Memory B cell (primary cell): ENCODE results near the gene BLOC1S1.

Experiments used
- ATAC-seq: fragments of 150-1000 bp; cut with Tn5 transposase; 2 replicates; pipeline ENCODE4 v1.10.0; 2021; ENCODE audit warnings: low read depth, mild to moderate bottlenecking, moderate library complexity
- DNase-seq, 2 donors: peaks; one replicate each; pipeline ENCODE4 v3.0.0; 2022; ENCODE audit warnings: low spot score in 2 of 2
- H3K27ac Mint-ChIP-seq: one replicate; pipeline ENCODE4 v1.8.0; 2022; ENCODE audit warnings: mild to moderate bottlenecking, moderate library complexity, mixed read lengths
- H3K27me3 Mint-ChIP-seq: one replicate; pipeline ENCODE4 v1.8.0; 2022; ENCODE audit warnings: mixed read lengths
- H3K36me3 Mint-ChIP-seq: one replicate; pipeline ENCODE4 v1.8.0; 2022; ENCODE audit warnings: mild to moderate bottlenecking, mixed read lengths
- H3K4me1 Mint-ChIP-seq: one replicate; pipeline ENCODE4 v1.8.0; 2022; ENCODE audit warnings: mixed read lengths
- H3K4me3 Mint-ChIP-seq: one replicate; pipeline ENCODE4 v1.8.0; 2022; ENCODE audit warnings: mild to moderate bottlenecking, moderate library complexity, mixed read lengths
- H3K9me3 Mint-ChIP-seq: one replicate; pipeline ENCODE4 v1.8.0; 2022; ENCODE audit warnings: mixed read lengths

The BLOC1S1 gene

DNA sequence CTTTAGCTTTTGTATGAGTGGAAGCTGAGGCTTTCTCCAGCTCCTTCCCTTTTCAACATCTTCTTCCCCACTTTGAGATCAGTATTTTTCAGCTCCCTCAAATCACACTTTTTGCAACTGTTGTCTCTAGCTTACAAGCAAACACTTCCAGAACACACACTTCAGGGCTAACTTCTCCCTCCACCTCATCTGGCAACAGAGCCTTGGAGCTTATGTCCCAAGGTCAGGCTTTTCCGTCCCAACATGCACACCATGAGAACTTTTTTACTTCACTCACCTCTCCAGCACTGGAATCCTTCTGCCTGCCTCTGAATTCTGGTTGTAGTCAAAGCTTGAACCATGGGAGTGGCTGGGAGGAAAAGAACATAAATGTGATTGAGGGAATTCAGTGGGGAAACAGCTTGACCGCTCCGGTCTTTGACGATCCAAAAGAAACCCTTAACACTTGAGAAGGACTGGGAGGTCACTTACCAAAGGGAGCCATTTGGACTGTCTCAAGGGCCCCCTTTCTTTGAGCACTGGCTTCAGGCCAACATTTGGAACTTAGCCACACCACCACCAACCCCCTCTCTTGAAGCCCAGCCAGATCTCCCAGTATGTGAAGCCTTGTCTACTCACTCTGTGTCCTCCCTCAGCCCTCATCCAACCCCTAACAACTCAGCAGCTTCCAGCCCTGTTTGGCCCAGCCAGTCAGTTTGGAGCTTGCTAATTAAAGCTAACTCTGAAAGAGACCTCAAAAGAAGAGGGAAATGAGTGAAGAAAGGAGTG is 3.9 kb upstream of the BLOC1S1 start:
- Mint-ChIP-seq H3K4me1 (peaks cover 23% of the 10 kb centered on the region), H3K27ac (no peak overlapping the region), H3K27me3 (peaks cover 7% of the 10 kb centered on the region), H3K4me3 (no peak overlapping the region), H3K9me3 (no peaks in the 10 kb centered on the region), H3K36me3 (no peaks in the 10 kb centered on the region)
- DNase-seq: no peak
- no peak for ATAC-seq

DNA sequence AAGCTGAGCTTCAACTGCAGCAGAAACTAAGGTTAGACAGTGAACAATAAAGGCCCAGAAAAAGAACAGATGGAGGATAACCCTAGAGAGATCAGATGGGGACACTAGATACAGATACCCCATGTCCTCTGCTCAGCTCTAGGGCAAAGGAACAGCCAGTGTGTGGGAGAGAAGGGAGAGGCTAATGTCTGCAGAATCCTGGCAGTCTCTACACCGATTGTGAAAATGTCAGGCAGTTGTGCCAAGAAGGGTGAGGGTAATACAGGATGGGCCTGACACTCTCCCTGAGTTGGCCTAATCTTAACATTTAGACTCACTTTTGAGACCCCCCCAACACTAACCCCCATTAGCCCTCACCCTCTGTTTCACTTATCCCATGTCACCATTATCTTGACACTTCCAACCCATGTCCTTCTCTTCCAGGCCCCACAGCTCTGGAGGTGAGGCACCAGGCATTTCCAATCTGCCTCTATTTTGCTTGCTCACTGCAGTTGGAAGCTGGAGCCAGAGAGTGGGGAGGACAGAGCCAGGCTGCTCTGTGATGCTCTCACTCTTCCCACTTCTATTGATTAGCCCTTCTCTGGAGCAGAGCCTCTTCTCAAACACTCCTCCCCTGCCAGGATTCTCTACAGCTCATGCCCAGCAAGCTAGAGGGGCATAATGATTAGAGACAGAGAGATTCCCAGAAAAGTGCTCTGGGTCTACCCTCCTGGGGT is 3.0 kb upstream of the BLOC1S1 start:
- Mint-ChIP-seq H3K4me1 (peaks cover 29% of the 10 kb centered on the region), H3K36me3 (no peaks in the 10 kb centered on the region), H3K4me3 (no peak overlapping the region), H3K27ac (no peak overlapping the region), H3K27me3 (peaks cover 7% of the 10 kb centered on the region), H3K9me3 (no peaks in the 10 kb centered on the region)
- ATAC-seq (no peak), DNase-seq (no peak)

DNA sequence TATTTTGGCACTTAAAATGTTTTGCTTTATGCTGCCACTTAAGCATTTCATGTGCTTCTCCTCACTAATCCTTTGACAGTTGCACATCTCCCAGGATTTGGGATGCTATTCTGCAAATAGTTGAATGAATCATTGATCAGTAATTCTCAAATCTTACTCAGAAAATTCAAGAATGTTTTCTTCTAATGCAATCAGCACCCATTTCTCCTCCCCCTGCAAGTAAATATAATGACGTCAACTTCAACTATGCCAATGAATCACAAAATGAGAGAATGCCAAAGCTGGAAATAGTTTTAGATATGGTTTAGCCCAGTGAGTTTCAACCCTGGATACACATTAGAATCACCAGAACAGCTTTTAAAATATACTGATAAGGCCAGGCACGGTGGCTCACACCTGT is 2.1 kb upstream of the BLOC1S1 start:
- H3K4me3 Mint-ChIP-seq: no peak overlapping the region
- H3K4me1 Mint-ChIP-seq: peaks cover 31% of the 10 kb centered on the region
- H3K36me3 Mint-ChIP-seq: no peaks in the 10 kb centered on the region
- no peak for DNase-seq
- no peaks in the 10 kb centered on the region for H3K9me3 Mint-ChIP-seq
- H3K27me3 Mint-ChIP-seq: peaks cover 1% of the 10 kb centered on the region
- ATAC-seq: no peak
- no peak overlapping the region for H3K27ac Mint-ChIP-seq

DNA sequence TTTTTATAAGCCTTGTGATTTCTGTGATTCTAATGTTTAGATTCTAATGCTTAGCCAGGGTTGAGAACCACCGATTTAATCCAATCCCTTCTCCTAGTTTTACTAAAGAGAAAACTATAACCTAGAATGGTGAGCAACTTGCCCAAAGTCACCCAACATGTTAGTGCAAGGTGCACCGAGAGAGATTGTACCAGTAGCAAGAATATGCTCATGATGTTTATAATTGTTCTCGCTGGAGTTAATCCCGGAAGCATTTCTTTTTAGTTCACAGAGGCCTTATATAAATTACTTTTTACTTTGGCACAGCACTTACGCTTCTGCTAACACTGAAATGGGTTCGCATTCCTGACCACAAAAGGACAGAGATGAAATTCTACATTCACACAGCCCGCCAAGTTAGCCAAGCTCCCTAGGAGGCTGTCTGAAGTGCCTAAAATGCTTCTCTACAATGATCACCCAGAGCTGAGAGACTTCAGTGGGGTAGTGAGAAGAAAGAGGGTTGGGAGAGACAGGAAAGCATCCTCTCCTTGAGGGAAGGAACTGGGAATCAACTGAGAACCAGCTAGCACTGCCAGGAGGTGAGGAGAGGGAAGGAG is 579 bp upstream of the BLOC1S1 start:
- Mint-ChIP-seq H3K27me3 (no peaks in the 10 kb centered on the region), H3K27ac (peak overlapping the region; percentile 91), H3K4me1 (peaks cover 27% of the 10 kb centered on the region), H3K9me3 (no peaks in the 10 kb centered on the region), H3K4me3 (peak overlapping the region; percentile 92), H3K36me3 (no peaks in the 10 kb centered on the region)
- DNase-seq (no peak), ATAC-seq (no peak)

DNA sequence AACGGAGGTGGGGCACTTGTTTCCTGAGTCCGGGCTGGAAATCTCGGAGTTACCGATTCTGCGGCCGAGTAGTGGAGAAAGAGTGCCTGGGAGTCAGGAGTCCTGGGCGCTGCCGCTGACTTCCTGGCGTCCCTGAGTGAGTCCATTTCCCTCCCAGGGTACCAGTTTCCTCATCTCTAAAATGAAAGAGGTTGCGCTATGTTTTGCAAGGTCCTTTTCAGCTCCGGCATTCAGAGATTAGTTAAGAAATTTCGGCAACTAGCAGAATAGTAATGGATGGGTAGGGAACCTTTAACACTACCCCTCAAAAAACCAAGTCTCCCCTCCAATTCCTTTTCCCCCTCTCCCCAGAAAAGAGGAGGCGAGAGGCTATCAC is 724 bp downstream of the BLOC1S1 start:
- H3K27me3 Mint-ChIP-seq: no peaks in the 10 kb centered on the region
- DNase-seq (no peak), ATAC-seq (no peak)
- peak overlapping the region; percentile 91 for H3K27ac Mint-ChIP-seq
- H3K4me3 Mint-ChIP-seq: peak overlapping the region; percentile 92
- no peaks in the 10 kb centered on the region for H3K36me3 Mint-ChIP-seq
- H3K4me1 Mint-ChIP-seq: peaks cover 27% of the 10 kb centered on the region
- H3K9me3 Mint-ChIP-seq: no peaks in the 10 kb centered on the region

DNA sequence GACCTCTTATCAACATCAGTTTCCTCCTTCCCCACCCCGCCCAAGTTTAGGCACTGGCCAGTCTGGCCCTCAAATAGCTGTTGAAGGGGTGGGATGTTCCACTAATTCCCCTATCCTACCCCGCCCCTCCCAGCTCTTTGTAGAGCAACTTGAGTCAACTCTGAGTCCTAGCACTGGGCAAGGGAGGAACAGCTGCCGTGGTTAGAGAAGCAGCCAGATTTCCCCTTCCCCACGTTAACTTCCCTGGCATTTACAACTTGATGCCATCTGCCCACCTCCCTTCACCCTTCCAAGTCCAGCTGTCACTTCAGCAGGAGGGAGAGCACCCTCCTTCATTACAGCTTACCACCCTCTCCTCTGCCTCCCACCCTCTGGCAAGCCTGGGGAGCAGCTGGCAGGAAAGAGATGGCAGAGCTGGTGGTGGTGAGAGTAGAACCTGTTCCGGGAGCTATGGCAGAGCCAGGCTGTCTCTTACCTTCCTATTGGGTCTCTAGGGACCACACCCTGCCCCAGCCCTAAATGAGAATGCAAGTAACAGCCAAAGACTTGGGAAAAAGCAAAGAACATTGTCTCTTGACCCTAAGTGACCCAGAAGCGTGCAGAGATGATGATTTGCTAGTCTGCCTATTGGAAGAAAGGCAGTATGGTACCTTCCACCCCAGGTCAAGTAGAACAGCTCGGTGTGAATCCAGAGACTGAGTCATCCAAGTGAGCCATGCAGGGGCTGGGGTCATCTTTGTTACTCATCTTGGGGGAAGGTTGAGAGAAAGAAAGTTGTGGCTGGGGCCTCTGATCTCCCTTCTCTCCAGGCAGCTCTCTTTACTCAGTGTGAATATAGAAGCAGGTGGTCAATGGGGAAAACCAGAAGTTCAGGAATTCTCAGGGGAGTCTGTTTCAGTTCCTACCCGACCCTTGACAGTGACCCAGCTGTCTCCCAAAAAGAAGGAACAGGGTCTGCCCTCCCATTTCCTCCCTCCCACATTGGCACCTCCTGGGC is 1.5 kb downstream of the BLOC1S1 start:
- no peak for DNase-seq

DNA sequence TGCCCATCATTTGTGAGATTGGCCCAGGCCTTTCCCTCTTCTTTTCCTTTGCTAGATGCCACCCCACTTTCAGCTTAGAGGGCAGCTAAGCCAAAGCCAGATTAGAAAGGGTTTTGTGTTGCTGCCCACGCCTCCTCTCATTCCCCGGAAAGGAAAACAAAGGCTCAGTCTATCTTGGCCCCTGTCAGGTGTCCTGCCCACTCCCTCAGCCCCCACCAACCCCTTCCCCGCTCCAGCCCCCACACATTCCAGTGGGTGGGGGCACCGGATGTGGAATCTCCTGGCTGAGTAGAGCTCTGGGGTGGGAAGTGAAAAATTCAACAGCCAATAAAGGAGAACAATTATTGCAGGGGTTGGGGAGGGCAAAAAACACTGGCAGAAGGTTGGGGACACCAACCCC is 2.2 kb downstream of the BLOC1S1 start:
- no peak for ATAC-seq
- Mint-ChIP-seq H3K9me3 (no peaks in the 10 kb centered on the region), H3K27me3 (no peaks in the 10 kb centered on the region), H3K4me3 (no peak overlapping the region), H3K27ac (no peak overlapping the region), H3K36me3 (no peaks in the 10 kb centered on the region), H3K4me1 (peaks cover 27% of the 10 kb centered on the region)
- DNase-seq: no peak

More for the DNA sequence above, 1.5 kb downstream of the BLOC1S1 start:
- H3K36me3 Mint-ChIP-seq: no peaks in the 10 kb centered on the region
- peak overlapping the region; percentile 91 for H3K27ac Mint-ChIP-seq
- H3K4me3 Mint-ChIP-seq: peak overlapping the region; percentile 92
- no peak for ATAC-seq
- no peaks in the 10 kb centered on the region for H3K27me3 Mint-ChIP-seq
- H3K4me1 Mint-ChIP-seq: peaks cover 27% of the 10 kb centered on the region
- no peaks in the 10 kb centered on the region for H3K9me3 Mint-ChIP-seq

DNA sequence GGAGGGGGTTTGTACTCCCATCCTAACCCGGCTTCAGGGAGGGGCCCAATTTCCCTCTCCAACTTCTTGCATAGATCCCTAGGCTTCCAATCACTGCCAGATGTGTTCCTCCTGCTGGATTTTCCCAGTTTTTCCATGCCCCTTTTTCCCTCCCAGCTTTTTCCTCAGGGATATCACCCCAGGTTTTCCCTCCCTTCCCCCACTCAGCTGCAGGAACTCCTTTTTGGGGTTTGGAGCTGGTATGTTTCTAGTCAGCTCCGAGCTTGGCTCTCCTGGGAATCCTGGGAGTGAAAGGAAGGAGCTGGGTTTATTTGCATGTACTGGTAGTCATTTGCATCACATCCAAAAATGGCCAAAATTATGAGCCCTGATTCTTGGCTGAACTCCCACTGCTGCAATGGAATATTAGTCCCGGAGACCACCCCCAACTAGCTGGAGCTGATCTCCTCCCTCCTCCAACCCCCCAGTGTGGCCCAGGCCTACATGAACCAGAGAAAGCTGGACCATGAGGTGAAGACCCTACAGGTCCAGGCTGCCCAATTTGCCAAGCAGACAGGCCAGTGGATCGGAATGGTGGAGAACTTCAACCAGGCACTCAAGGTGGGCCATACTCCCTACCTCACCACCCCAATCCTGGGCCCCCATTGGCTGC is 2.9 kb downstream of the BLOC1S1 start:
- no peak overlapping the region for H3K4me3 Mint-ChIP-seq
- H3K27ac Mint-ChIP-seq: no peak overlapping the region
- H3K4me1 Mint-ChIP-seq: peaks cover 30% of the 10 kb centered on the region
- no peaks in the 10 kb centered on the region for H3K36me3 Mint-ChIP-seq
- DNase-seq (no peak), ATAC-seq (no peak)
- H3K27me3 Mint-ChIP-seq: no peaks in the 10 kb centered on the region
- H3K9me3 Mint-ChIP-seq: no peaks in the 10 kb centered on the region

DNA sequence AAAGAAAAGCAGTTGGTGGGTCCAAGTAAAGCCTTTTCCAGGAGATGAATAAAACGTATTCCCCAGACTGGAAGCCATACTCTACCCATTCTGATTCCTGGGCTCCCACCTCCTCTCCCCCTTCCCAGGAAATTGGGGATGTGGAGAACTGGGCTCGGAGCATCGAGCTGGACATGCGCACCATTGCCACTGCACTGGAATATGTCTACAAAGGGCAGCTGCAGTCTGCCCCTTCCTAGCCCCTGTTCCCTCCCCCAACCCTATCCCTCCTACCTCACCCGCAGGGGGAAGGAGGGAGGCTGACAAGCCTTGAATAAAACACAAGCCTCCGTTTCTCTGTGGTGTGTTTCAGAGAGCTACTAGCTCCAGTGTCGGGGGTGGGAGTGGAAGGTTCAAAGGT is 3.5 kb downstream of the BLOC1S1 start:
- peaks cover 32% of the 10 kb centered on the region for H3K4me1 Mint-ChIP-seq
- no peak for ATAC-seq
- no peak overlapping the region for H3K27ac Mint-ChIP-seq
- H3K9me3 Mint-ChIP-seq: no peaks in the 10 kb centered on the region
- no peaks in the 10 kb centered on the region for H3K36me3 Mint-ChIP-seq
- H3K4me3 Mint-ChIP-seq: no peak overlapping the region
- no peaks in the 10 kb centered on the region for H3K27me3 Mint-ChIP-seq
- no peak for DNase-seq

DNA sequence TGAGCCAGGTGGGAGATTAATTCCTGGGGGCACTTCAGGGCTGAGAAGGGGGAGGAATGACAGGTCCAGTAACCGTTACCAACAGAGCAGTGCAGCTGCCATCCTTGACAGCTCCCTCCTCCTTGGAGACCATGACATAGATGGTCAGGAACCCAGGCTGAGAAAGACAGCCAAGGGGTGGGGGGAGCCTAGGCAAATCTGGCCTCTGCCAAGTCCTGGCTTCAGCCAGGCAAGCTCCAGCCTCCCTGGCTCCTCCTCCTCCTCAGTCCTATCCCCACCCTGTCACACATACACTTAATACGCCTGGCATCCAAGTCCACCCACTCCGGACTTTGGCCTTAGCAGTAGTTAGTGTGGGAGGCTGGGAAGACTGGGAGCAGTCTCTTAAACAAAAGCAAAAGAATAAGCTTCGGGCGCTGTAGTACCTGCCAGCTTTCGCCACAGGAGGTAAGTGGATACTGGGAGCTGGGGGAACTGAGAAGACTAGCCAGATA is 4.3 kb downstream of the BLOC1S1 start, which contains the start of gene RDH5:
RDH5 (plus strand) TSS at position 323 of the 494 bp plus-strand sequence. CDS start 792 bp downstream, outside the sequence.
- Mint-ChIP-seq H3K27me3 (no peaks in the 10 kb centered on the region), H3K9me3 (no peaks in the 10 kb centered on the region), H3K36me3 (no peaks in the 10 kb centered on the region), H3K27ac (no peak within 1 kb of the TSS), H3K4me1 (peaks cover 35% of the 10 kb centered on the region), H3K4me3 (no peak within 1 kb of the TSS)
- no peak for DNase-seq
- no peak for ATAC-seq

DNA sequence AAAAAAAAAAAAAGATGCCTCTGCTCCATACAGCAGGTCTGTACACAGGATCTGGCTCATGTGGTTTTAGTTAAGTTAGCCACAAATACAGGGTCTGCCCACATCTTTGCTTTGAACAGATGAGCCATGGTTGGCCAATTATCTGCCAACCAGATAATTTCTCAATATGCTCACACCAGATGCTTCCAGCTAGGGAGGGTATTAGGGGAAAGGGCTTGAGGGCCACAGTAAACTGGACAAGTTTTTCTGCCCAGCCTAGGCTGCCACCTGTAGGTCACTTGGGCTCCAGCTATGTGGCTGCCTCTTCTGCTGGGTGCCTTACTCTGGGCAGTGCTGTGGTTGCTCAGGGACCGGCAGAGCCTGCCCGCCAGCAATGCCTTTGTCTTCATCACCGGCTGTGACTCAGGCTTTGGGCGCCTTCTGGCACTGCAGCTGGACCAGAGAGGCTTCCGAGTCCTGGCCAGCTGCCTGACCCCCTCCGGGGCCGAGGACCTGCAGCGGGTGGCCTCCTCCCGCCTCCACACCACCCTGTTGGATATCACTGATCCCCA is 5.1 kb downstream of the BLOC1S1 start:
- H3K27ac Mint-ChIP-seq: no peak overlapping the region

DNA sequence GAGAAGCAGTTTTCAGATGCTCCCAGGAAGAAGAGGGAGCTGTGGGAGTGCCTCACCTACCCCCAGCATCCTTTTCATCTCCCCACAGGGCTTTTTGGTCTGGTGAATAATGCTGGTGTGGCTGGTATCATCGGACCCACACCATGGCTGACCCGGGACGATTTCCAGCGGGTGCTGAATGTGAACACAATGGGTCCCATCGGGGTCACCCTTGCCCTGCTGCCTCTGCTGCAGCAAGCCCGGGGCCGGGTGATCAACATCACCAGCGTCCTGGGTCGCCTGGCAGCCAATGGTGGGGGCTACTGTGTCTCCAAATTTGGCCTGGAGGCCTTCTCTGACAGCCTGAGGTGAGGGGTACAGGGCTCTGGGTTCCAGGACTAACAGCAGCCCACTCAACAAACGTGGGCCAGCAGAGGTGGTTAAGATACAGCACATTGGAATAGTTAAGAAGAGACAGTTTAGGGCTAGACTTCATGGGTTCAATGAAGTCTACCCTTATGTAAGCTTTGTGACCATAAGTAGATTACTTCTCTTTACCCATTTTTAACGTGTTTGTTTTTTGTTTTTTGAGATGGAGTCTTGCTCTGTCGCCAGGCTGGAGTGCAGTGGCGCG is 5.9 kb downstream of the BLOC1S1 start:
- Mint-ChIP-seq H3K9me3 (no peaks in the 10 kb centered on the region), H3K27ac (no peak overlapping the region), H3K4me3 (no peak overlapping the region), H3K4me1 (peaks cover 28% of the 10 kb centered on the region), H3K36me3 (no peaks in the 10 kb centered on the region), H3K27me3 (no peaks in the 10 kb centered on the region)
- DNase-seq (no peak), ATAC-seq (no peak)

More for the DNA sequence above, 5.1 kb downstream of the BLOC1S1 start:
- DNase-seq (no peak), ATAC-seq (no peak)
- H3K4me1 Mint-ChIP-seq: peaks cover 28% of the 10 kb centered on the region
- H3K9me3 Mint-ChIP-seq: no peaks in the 10 kb centered on the region
- H3K27me3 Mint-ChIP-seq: no peaks in the 10 kb centered on the region
- no peak overlapping the region for H3K4me3 Mint-ChIP-seq
- no peaks in the 10 kb centered on the region for H3K36me3 Mint-ChIP-seq
